Lower leg skin (tissue), 3 donors: Measurements from ENCODE around the gene EGF.

ENCODE experiments used
- POLR2A ChIP-seq, 2 donors: fragments of 450-650 bp; IDR thresholded peaks; one replicate each; pipeline ENCODE4 v1.6.1; 2016 to 2017; ENCODE audit warnings: antibody characterized with exemption in 2 of 2, mild to moderate bottlenecking in 1 of 2, moderate library complexity in 1 of 2
- TF ChIP-seq, protein P1 (sequence below), 3 donors: fragments of 450-650 bp; IDR thresholded peaks; one replicate each; pipeline ENCODE4 v1.5.1; 2016; ENCODE audit warnings: antibody characterized with exemption in 3 of 3, mild to moderate bottlenecking in 3 of 3, moderate library complexity in 2 of 3

DNA sequence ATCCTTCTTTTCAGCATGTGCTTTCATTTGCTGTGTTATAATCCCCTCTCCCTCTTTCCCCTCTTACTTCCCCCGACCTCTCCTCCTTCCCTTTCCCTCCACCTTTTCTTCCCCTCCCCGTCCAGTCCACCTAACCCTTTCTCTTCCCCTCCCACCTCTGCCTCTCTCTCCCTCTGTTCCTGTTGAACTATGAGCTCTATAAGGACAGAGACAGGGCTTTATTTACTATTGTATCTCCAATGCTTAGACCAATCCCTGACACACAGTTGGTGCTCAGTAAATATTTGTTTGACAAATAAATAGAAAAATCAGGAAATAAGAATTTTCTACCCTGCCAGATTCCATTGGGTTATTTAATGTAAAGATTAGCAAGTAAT is 60.8 kb downstream of the EGF start:
- TF ChIP-seq, protein P1, sequence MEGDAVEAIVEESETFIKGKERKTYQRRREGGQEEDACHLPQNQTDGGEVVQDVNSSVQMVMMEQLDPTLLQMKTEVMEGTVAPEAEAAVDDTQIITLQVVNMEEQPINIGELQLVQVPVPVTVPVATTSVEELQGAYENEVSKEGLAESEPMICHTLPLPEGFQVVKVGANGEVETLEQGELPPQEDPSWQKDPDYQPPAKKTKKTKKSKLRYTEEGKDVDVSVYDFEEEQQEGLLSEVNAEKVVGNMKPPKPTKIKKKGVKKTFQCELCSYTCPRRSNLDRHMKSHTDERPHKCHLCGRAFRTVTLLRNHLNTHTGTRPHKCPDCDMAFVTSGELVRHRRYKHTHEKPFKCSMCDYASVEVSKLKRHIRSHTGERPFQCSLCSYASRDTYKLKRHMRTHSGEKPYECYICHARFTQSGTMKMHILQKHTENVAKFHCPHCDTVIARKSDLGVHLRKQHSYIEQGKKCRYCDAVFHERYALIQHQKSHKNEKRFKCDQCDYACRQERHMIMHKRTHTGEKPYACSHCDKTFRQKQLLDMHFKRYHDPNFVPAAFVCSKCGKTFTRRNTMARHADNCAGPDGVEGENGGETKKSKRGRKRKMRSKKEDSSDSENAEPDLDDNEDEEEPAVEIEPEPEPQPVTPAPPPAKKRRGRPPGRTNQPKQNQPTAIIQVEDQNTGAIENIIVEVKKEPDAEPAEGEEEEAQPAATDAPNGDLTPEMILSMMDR (IDR thresholded peaks at IDR 0.05), result no peak
- TF ChIP-seq POLR2A (IDR thresholded peaks at IDR 0.05), result no peak
